Epidermal melanocyte (primary cell): ENCODE measurements around the gene ZNF653.
"Not testable (repeated sequence)": the region's sequence is repeated elsewhere in the genome, so short reads cannot be mapped to it uniquely, and the experiment has no call there.

ENCODE experiments used
- DNase-seq: peaks from one replicate; pipeline ENCODE4 v3.0.0; 2011; ENCODE audit warnings: low spot score; ENCODE audit not compliant: insufficient read length

ZNF653 gene

GRCh38 chr19:11434703-11435056 lies 71.0 kb downstream of the ZNF653 start:
- no peak for DNase-seq

GRCh38 chr19:11433526-11433925 lies 72.1 kb downstream of the ZNF653 start:
- not testable (repeated sequence) for DNase-seq
